EL (cell line): Measurements from ENCODE around the gene ATOH8.
"Not testable (repeated sequence)": the region's sequence is repeated elsewhere in the genome, so short reads cannot be mapped to it uniquely, and the experiment has no call there.

Experiments
- DNase-seq: peaks from one replicate; pipeline ENCODE4 v3.0.0-alpha.2; 2016

Gene ATOH8

DNA sequence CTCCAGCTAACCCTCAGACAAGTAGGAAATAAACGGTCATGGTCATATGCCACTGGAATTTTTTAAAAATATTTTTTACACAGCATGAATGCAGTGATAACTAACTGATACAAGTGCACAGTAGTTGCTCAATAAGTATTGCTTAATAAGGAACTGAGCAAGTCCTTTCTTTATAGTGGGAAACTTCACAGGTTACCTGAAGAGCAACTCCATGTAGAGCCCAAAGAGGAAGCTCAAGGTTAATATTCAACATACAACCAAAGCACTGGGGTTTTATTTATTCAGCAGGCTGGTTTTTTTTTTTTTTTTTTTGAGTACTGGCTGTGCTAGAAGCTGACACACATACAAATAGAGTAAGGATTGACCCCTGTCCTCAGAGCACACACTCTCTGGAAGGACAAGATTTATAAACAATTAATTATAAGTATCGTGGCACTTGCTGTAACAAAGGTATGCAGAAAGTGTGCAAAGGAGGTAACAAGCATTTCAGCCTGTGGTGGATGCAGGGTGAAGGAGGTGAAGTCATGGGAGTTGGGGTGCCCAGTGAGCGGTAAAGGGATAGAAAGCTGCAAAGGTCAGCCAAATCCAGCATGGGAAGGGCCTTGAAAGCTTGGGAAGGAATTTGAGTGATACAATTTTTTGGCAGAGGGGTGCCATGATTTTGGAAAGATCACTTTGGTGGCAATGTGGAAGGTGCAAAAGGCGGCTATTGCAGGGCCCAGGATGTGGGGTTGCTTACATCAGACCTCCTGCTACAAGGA lies 52.7 kb downstream of the ATOH8 start:
- DNase-seq = no peak

GRCh38 chr2:85807756-85808155 lies 54.0 kb downstream of the ATOH8 start:
- DNase-seq = no peak

- peak; percentile 42 for DNase-seq
Measured at GRCh38 chr2:85810371-85811179, 56.8 kb downstream of the ATOH8 start.

DNA sequence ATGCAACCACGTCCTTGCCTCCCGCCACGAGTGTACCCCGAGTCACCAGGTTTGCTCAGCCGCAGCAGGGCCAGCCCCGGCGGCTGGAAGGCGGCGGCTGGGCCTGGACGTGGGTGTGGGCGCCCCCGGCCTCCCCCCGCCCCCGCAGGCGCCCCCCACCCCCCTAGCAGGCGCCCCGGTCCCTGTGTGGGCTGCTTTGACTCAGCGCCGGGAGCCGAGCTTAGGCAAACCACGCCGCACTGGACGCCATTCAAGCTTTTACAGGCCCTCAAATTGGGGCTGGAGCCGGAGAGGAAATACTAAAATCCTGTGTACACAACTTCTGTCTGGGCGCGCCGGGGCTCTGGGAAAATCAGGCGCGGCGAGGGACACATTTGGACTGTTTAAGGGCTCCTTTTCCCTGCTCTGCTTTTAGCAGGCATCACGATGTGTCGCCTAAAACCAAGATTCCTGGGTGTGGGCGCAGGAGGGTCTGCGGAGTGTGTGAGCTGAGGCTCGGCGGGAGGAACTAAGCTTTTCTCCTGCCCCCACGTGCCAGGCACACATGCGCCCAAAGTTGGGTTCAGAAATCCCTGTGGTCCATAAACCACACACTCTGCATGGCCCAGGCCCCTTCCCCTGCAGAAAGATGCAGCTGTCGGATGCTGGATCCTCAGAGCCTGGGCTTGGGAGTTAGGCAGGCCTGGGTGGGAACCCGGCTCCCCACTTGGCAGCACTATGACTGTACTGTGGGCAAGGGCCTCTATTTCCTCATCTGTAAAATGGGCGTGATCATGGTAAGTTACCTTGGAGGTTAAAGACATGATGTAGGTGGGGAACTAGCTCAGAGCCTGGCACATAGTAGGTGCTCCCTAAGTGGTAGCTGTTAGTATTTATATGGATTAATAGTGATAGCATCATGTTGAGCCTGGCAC lies 57.6 kb downstream of the ATOH8 start:
- peak; percentile 55 for DNase-seq

GRCh38 chr2:85812094-85812735 lies 58.4 kb downstream of the ATOH8 start:
- no peak for DNase-seq

- DNase-seq = no peak
Measured at GRCh38 chr2:85813211-85813981, 59.6 kb downstream of the ATOH8 start.

DNA sequence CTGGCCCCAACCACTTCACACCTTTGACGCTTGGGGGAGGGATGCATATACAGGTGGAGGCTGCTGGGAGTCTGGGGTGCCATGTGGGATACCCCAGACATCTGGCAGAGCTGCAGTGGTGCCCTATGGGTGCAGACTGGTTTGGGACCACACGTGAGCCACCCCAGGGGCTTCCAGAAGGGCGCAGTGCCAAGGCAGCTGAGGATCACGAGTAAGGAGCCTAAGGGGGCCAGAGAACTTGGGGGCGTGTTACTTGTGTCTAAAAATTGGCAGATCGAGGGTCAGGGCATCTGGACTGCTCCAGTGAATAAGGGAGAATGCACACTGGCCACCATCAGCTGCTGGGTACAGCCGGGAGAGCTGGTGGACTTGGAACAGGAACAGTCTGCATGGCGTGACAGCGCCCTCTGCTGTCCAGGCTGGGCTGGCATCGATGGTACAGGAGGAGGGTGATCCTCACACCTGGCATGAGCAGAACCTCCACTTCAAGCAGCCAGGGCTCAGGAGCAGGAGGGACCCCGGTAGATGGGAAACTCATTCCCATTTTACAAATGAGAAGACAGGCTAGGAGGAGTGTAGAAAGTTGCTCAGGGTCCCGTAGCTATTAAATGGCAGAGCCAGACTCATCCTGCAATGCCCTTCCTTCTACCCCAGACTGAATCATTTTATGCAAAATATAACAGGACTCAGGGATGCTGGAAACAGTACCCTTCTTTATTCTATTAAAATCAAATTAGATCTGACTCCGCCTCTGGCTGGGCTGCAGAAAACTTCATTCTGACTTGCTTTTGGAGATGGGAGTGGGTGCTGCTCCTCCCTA lies 60.4 kb downstream of the ATOH8 start:
- peak; percentile 81 for DNase-seq

DNA sequence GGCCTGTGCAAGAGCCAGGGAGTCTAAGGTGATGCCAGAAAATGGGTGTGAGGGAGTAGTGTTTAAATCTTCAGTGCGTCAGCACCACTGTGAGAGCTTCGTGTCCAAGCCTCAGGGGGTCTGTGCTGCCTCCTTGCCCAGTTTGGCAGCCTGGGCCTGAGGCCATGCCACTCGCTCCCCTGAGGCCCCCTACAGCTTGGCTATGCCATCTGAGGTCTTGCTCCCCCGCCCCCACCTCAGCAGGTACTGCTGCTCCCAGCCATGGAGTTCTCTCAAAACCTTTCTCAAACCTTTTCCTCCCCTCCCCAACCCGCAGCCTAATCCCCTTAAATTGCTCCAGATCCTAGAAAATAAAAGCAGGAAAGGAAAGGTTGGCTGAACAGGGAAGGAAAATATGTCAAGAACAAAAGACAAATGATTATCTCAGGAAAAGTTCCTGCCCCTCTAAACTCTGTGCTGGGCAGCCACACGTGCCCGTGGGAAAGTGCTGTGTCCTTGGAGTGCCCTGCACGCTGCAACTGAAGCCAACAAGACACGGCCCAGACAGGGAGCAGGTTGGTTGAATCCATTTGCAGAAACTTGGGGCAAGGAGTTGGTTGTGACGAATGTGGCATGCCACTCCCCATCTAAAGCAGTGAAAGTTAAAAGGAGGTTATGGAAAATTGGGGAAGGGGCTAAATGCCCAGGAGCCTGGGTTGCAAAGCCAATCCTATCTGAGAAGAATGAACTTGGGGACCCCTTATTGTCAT lies 61.2 kb downstream of the ATOH8 start:
- DNase-seq = no peak

GRCh38 chr2:85819811-85820510 lies 66.2 kb downstream of the ATOH8 start:
- DNase-seq = no peak

DNA sequence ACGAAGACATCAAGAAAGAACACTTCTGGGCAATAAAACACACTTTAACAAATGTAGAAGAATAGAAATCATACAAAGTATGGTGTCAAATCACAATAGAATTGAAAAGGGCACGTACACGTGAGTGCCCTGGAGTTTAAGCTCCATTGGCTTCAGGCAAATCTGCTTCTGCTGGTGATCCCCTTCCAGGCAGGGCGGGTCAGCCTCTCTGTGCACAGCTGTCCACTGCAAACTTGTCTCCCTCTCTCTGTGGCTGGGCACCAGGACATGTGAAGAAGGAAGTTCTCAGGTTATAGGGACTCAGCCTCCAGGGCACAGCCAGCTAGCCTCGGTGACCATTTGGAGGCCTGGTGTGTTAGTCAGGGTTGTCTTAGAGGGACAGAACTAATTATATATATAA lies 69.0 kb downstream of the ATOH8 start:
- DNase-seq = no peak

DNA sequence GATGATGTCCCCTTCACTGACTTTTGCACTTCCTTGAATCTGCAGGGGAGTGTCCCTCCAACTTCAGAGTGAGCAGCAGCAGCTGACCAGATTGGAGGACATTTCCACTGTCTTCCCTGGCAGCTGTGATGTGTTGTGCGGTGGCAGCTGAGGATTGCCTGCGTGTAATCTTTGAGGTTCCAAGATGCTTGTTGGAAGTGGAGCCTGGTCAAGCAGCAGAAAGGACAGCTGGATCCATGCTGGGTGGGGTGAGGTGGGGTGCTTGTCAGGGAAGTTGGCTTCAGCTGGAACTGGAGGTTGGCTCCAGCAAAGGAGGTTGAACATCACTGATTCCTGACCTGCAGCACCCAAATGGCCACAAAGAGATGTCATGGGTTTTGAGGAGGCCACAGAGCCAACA lies 70.2 kb downstream of the ATOH8 start:
- DNase-seq = no peak

- peak; percentile 65 for DNase-seq
Measured at GRCh38 chr2:85826990-85827878, 73.4 kb downstream of the ATOH8 start.

GRCh38 chr2:85827879-85828569 lies 74.2 kb downstream of the ATOH8 start:
- no peak for DNase-seq

GRCh38 chr2:85828725-85829124 lies 74.9 kb downstream of the ATOH8 start:
- DNase-seq = no peak

GRCh38 chr2:85829394-85829793 lies 75.6 kb downstream of the ATOH8 start:
- not testable (repeated sequence) for DNase-seq

GRCh38 chr2:85830645-85831044 lies 76.9 kb downstream of the ATOH8 start:
- no peak for DNase-seq

GRCh38 chr2:85831735-85832134 lies 77.9 kb downstream of the ATOH8 start:
- DNase-seq = no peak

- no peak for DNase-seq
Measured at GRCh38 chr2:85834466-85834865, 80.7 kb downstream of the ATOH8 start.
